ENCODE measurements around the gene DCTPP1. TPM values are rescaled to one million over a fixed set of nuclear protein-coding genes. Genes with fewer than 3 reads are reported as not detected.
A peak's percentile ranks its signal among the peaks of the same experiment; 100 is the strongest.

DCTPP1 gene
- total RNA-seq, 1 experiment from 2014 or later: 109 TPM

DNA sequence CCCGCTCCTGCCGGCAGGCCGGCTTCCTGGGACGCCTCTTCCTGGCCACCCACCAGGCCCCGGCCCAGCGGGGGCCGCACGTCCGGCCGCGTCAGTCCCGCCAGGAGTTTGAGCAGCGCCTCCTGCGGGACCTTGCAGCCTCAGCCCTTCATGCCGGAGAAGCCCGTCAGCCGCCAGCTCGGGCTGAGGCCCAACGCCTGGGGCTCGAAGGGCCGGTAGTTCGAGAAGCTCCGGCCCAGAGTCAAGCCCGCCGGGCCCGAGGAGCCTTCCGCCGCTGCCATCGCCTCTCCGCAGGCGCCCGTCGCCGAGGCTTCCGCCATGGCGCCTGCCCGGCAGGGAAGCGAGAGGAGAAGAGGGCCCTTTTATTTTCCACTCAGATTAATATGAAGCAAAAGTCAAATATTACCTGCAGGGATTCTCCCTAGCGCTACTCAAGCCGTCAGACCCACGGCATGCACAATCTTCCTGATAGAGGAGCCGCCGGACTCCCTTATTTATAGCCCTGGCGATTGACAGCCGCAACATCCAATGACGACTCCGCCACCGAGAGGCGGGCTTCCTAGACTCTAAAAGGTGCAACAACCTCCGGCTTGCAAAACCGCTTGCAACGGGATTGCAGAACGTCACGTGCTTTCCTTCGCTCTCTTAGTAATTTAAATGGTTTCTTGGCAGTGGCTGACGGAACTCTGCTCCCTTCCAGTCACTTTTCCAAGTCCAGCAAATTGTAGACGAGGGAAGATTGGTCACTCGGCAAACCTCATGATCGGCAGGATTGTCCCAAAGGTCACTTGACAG lies 15.8 kb upstream of the DCTPP1 start, which contains the start of gene SEPHS2:
Gene SEPHS2, minus strand, starts transcription at position 467 of the 795 bp plus-strand sequence. Its CDS starts 147 bp downstream, at position 320.
- H3K4me2 ChIP-seq: peak within 1 kb of the TSS; percentile 87
- peaks cover 26% of the 10 kb centered on the region for H3F3A ChIP-seq (ENCODE audit: insufficient read depth, low read depth)
- no peak for TF ChIP-seq EZH2 (IDR thresholded peaks at IDR 0.05; ENCODE audit: low read depth)
- TF ChIP-seq, protein P1, sequence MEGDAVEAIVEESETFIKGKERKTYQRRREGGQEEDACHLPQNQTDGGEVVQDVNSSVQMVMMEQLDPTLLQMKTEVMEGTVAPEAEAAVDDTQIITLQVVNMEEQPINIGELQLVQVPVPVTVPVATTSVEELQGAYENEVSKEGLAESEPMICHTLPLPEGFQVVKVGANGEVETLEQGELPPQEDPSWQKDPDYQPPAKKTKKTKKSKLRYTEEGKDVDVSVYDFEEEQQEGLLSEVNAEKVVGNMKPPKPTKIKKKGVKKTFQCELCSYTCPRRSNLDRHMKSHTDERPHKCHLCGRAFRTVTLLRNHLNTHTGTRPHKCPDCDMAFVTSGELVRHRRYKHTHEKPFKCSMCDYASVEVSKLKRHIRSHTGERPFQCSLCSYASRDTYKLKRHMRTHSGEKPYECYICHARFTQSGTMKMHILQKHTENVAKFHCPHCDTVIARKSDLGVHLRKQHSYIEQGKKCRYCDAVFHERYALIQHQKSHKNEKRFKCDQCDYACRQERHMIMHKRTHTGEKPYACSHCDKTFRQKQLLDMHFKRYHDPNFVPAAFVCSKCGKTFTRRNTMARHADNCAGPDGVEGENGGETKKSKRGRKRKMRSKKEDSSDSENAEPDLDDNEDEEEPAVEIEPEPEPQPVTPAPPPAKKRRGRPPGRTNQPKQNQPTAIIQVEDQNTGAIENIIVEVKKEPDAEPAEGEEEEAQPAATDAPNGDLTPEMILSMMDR (conservative IDR thresholded peaks at IDR 0.05): peak; percentile 55; the same call in 1 of the 2 replicates
- H3K27me3 ChIP-seq (ENCODE audit: insufficient read depth, low read depth): no peaks in the 10 kb centered on the region
- peaks cover 10% of the 10 kb centered on the region for H4K20me1 ChIP-seq (ENCODE audit: insufficient read depth)
- peaks cover 24% of the 10 kb centered on the region for H3K79me2 ChIP-seq (ENCODE audit: low read depth)
- POLR2A ChIA-PET (ENCODE audit: unreplicated experiment): interaction anchor here (0.5 to 1.0 kb wide), 2 partner anchors 83 to 393 kb away, joined by 3 to 4 read pairs; a partner anchor contains a TSS
- H2AFZ ChIP-seq: peak within 1 kb of the TSS; percentile 92
- peak; percentile 97 to 99 for DNase-seq
- H3K36me3 ChIP-seq (ENCODE audit: low read depth): 0 out of 2 replicates have a peak, but pooled peaks cover 10% of the 10 kb centered on the region
- H3K4me3 ChIP-seq: peak within 1 kb of the TSS; percentile 73
- H3K27ac ChIP-seq: peak within 1 kb of the TSS; percentile 62
- H3K9me2 ChIP-seq (ENCODE audit: insufficient read depth): no peaks in the 10 kb centered on the region
- H3K4me1 ChIP-seq (replicated peaks; ENCODE audit: insufficient read depth): peaks cover 26% of the 10 kb centered on the region
- intact Hi-C loops (cut with micrococcal nuclease; ENCODE audit: unreplicated experiment): loop anchor here (1.0 kb wide), 2 partner anchors 82 to 189 kb away; no protein-coding TSS in a partner anchor
- H3K9me3 ChIP-seq (ENCODE audit: insufficient read depth, low read depth): no peaks in the 10 kb centered on the region; the same call in 1 of the 2 replicates
- CTCF ChIA-PET: interaction anchor here (1.2 to 1.5 kb wide), 2 partner anchors 16 to 46 kb away, joined by 4 to 5 read pairs; partner anchors contain the start of gene DCTPP1
- BruUV-seq (replicated peaks): TSS peak; percentile 82

DNA sequence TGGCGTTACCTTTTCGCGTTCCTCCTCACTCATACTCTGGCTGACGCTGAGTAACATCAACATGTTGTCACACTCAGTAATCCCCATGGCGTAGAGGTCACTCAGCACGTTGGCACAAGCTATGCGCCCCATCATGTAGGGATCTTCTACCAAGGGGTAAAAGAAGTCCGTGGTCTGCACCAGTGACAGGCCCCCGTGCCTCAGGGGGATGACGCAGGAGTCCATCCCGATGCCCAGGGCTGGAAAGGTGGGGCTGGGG lies 15.2 kb upstream of the DCTPP1 start:
- Histone ChIP-seq H3K27me3 (ENCODE audit: insufficient read depth, low read depth) (no peaks in the 10 kb centered on the region), H3K36me3 (ENCODE audit: low read depth) (0 out of 2 replicates have a peak, but pooled peaks cover 10% of the 10 kb centered on the region), H3K4me1 (replicated peaks; ENCODE audit: insufficient read depth) (peaks cover 26% of the 10 kb centered on the region), H4K20me1 (ENCODE audit: insufficient read depth) (peaks cover 10% of the 10 kb centered on the region), H2AFZ (peak overlapping the region; percentile 92), H3K9me3 (ENCODE audit: insufficient read depth, low read depth) (no peaks in the 10 kb centered on the region; the same call in 1 of the 2 replicates), H3K4me2 (peak overlapping the region; percentile 87), H3K27ac (0 out of 2 replicates have a peak overlapping the region, but pooled peaks have one; percentile 62), H3K4me3 (peak overlapping the region; percentile 73), H3K9me2 (ENCODE audit: insufficient read depth) (no peaks in the 10 kb centered on the region), H3K79me2 (ENCODE audit: low read depth) (peaks cover 24% of the 10 kb centered on the region), H3F3A (ENCODE audit: insufficient read depth, low read depth) (peaks cover 26% of the 10 kb centered on the region)
- no TSS peak for BruUV-seq (replicated peaks)
- intact Hi-C loops (cut with micrococcal nuclease; ENCODE audit: unreplicated experiment): loop anchor here (1.0 kb wide), 2 partner anchors 82 to 189 kb away; no protein-coding TSS in a partner anchor
- ChIA-PET CTCF (interaction anchor here (1.2 to 1.5 kb wide), 2 partner anchors 15 to 46 kb away, joined by 4 to 5 read pairs; partner anchors contain the start of gene DCTPP1), POLR2A (ENCODE audit: unreplicated experiment) (interaction anchor here (0.5 to 1.0 kb wide), 2 partner anchors 84 to 392 kb away, joined by 3 to 4 read pairs; a partner anchor contains a TSS)
- no peak for DNase-seq
- TF ChIP-seq, protein P1 (conservative IDR thresholded peaks at IDR 0.05): no peak
- TF ChIP-seq EZH2 (IDR thresholded peaks at IDR 0.05; ENCODE audit: low read depth): no peak

Measured in PC-9 (cell line).